Astrocyte of the spinal cord (primary cell): ENCODE results near the gene VENTX.

ENCODE experiments used
- DNase-seq: peaks from one replicate; pipeline ENCODE4 v3.0.0; 2011; ENCODE audit warnings: low read depth, low spot score
- H3K4me3 ChIP-seq: 2 replicates; pipeline ENCODE4 v1.5.1; 2011; ENCODE audit warnings: low read depth, mild to moderate bottlenecking, low read length, moderate library complexity
- in situ Hi-C: cut with HindIII; loops from 2 replicates; pipeline ENCODE4 v1.10.0; 2017; ENCODE audit warnings: low sequenced_read_pairs
- TF ChIP-seq, protein P1 (sequence below): IDR thresholded peaks from 2 replicates; pipeline ENCODE4 v1.5.1; 2012; ENCODE audit warnings: low read depth, mild to moderate bottlenecking, low read length, inconsistent platforms

The VENTX gene

DNA sequence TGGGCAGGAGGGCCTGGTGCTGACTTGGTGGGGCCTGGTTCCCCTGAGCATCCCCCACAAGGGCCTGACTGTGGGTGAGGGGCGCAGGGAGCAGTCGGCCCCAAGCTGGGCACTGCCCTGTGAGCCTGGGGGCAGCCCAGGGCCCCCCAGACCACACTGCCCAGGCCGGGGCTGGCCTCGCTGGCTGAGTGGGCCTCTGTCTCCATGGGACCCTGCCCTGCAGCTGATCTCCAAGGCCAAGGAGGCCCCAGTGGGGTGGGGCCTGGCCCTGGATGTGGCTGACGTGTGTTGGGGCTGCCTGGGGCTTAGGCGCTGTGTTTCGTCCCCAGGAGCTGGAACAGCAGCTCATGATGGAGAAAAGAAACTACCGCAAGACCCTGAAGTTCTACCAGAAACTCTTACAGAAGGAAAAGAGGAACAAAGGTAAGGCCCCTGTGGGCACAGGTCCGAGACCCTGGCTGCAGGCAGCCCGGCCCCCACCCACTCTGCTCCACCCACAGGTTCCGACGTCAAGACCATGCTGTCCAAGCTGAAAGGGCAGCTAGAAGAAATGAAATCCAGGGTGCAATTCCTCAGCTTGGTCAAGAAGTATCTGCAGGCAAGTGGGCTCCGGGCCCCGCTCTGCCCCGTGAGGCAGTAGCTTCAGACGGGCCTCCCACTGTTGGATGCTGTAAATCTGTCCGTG lies 31.2 kb upstream of the VENTX start:
- in situ Hi-C loops = no loop called here
- H3K4me3 ChIP-seq = no peak overlapping the region
- DNase-seq = no peak
- TF ChIP-seq, protein P1, sequence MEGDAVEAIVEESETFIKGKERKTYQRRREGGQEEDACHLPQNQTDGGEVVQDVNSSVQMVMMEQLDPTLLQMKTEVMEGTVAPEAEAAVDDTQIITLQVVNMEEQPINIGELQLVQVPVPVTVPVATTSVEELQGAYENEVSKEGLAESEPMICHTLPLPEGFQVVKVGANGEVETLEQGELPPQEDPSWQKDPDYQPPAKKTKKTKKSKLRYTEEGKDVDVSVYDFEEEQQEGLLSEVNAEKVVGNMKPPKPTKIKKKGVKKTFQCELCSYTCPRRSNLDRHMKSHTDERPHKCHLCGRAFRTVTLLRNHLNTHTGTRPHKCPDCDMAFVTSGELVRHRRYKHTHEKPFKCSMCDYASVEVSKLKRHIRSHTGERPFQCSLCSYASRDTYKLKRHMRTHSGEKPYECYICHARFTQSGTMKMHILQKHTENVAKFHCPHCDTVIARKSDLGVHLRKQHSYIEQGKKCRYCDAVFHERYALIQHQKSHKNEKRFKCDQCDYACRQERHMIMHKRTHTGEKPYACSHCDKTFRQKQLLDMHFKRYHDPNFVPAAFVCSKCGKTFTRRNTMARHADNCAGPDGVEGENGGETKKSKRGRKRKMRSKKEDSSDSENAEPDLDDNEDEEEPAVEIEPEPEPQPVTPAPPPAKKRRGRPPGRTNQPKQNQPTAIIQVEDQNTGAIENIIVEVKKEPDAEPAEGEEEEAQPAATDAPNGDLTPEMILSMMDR = no peak

DNA sequence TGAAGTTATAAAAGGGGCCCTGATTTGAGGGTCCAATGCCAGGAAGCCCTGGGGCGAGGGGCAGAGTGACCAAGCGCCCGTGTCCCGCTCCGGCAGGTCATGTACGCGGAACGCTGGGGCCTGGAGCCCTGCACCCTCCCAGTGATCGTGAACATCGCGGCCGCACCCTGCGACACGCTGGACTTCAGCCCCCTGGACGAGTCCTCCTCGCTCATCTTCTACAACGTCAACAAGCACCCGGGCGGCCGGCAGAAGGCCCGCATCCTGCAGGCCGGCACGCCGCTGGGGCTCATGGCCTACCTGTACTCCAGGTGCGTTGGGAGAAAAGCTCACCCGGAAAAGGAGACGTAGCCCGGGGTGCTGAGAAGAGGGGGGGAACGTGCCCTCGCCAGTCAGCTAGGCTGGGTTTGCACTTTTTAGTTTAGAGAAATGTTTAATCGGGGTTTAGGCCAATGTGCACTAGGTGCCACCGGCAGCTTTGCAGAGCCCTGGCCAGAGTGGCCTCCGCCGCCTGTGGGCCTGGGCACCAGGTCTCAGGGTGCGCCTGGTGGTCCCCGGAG lies 30.5 kb upstream of the VENTX start:
- H3K4me3 ChIP-seq = no peak overlapping the region
- DNase-seq = no peak
- in situ Hi-C loops = no loop called here
- TF ChIP-seq, protein P1 = no peak

DNA sequence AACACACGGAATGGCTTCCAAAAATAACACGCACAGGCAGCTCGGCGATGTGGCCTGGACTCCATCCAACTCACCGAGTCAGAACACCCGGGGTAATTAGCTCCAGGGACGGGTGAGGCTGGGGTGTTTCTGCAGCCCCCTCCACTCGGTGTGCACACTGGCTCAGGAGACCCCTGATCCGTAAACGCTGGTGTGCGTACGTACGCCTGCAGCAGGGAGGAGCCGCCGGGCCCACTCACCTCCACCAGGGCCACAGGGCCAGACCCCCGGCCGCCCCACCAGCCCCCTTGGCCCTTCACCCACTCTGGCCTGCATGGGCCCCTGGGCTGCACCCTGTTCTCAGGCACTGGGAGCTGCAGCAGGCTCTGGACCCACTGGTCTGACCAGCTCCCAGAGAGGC lies 30.0 kb upstream of the VENTX start:
- no peak for DNase-seq
- H3K4me3 ChIP-seq = no peak overlapping the region
- in situ Hi-C loops = no loop called here
- TF ChIP-seq, protein P1 = no peak

DNA sequence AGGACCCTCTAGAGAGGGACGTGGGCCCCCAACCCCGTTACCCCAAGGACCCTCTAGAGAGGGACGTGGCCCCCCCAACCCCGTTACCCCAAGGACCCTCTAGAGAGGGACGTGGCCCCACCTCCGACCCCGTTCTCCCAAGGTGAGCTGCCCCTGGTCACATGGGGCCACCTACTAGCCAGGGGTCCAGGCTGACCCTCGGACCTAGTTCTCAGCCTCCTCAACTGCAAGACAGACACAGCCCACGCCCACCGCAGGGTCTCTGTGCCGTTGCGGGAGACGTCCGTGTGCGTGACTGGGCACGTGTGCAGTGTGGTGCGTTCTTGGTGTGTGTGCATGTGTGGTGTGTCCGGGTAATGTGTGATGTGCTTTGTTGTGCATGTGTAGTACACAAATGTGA lies 29.2 kb upstream of the VENTX start:
- H3K4me3 ChIP-seq = no peak overlapping the region
- DNase-seq = no peak
- TF ChIP-seq, protein P1 = no peak
- in situ Hi-C loops = no loop called here

DNA sequence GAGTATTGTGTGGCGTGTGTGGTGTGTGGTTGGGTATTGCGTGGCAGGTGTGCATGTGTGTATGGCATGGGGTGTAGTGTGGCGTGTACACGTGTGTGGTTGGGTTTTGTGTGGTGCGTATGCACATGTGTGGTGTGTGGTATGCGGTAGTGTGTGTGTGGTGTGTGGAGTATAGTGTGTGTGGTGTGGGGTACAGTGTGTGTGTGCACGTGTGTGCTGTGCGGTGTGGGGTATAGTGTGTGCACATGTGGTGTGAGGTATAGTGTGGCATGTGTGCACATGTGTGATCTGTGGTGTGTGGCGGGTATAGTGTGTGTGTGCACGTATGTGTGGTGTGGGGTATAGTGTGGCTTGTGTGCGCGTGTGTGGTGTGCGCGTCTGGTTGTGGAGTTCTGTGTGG lies 28.5 kb upstream of the VENTX start:
- no peak overlapping the region for H3K4me3 ChIP-seq
- DNase-seq = no peak
- TF ChIP-seq, protein P1 = no peak
- in situ Hi-C loops = no loop called here

DNA sequence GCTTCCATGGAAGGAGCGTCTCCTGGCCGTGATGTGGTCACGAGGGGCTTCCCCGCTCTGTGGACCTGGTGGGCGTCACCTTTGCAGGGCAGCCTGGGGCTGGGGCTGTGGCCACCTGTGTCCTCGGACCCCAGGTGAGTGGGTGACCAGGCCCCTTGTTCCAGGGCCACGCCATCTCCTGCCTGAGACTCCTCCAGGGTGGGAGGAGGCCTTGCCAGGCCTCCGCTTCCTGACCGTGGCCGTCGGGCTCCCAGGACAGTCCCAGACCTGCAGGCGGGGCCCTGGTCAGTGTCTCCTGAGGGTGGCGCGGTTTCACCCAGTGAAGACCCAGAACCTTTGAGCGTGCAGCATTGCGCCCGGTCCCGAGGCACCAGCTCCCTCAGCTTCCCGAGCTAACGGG lies 28.0 kb upstream of the VENTX start:
- H3K4me3 ChIP-seq = no peak overlapping the region
- no peak for DNase-seq
- in situ Hi-C loops = no loop called here
- TF ChIP-seq, protein P1 = no peak
